GM21526 (cell line): ENCODE data around the gene UNC13D.
A peak's percentile ranks its signal among the peaks of the same experiment; 100 is the strongest.
"Not testable (repeated sequence)": the region's sequence is repeated elsewhere in the genome, so short reads cannot be mapped to it uniquely, and the experiment has no call there.

Source experiments
- ATAC-seq: cut with Tn5 transposase; IDR thresholded peaks from one replicate; pipeline ENCODE4 v1.9.1; 2021; ENCODE audit warnings: moderate library complexity; ENCODE audit not compliant: unreplicated experiment, low FRiP score

UNC13D gene

GRCh38 chr17:75808549-75808904 is 35.7 kb downstream of the UNC13D start:
- ATAC-seq = no peak

- no peak for ATAC-seq
Observed at GRCh38 chr17:75807861-75808260, 36.3 kb downstream of the UNC13D start.

GRCh38 chr17:75806822-75807500 is 37.2 kb downstream of the UNC13D start:
- no peak for ATAC-seq

DNA sequence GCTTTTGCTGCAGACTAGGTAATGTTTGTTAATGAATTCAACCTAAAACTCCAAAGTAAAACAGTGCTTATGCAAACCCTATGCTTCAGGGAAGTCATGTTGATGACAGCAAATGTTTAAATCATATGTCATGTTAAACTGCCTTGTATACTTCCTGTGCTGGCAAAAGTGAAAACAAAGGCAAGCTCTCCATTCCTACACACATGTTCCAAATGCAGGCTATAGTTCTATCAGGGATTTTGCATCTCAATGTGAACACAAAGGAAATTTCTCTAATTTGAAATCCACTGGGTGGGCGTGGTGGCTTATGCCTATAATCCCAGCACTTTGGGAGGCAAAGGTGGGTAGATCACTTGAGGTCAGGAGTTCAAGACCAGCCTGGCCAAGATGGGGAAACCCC is 40.3 kb downstream of the UNC13D start:
- ATAC-seq = no peak

DNA sequence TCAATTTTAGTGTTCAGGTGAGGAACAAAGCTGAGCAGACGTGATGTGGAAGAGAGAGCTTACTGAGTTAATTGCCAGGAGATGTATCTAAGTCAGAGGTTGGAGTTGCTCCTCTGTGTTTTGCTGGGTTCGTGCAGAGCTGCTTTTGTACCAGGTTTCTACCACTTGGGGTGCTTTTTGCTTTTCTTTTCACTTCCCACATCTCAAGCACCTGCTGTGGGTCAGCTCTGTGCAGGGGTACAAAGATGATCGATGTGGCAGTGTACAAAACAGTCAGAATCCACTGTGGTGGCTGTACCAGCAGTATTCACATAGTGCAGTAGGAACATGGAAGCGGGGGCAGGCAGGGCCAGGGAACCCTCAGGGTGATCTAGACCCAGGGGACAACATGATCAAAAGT is 44.8 kb downstream of the UNC13D start:
- ATAC-seq = no peak

DNA sequence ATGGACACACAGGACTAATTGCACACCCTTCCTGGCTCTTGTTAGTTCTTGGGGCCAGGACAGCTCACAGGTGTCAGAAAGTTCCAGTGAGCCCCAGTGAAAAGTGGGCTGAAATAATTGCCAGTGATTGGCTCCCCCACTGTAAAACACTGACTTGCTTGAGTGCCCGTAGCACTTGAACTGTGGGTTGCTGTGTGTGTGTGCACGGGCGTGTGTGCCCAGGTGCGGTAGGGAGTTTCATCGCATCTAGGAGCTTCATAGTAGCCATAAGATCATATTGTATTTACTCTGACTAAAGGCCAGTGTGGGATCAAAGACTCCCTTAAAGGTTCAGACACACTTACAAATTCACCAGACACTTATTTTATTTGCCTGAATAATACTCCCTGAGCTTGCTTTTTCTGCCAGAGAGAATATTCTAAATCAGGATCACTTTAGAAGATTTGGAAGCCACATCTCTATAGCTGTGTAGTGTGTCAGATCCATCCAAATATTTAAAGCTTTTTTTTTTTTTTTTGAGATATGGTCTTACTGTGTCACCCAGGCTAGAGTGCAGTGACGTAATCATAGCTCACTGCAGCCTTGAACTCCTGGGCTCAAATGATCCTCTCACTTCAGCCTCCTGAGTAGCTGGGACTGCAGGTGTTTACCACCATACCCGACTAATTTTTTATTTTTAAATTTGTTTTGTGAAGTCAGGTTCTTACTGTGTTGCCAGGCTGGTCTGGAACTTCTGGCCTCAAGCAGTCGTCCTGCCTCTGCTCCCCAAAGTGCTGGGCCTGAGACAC is 48.2 kb downstream of the UNC13D start:
- ATAC-seq = no peak

DNA sequence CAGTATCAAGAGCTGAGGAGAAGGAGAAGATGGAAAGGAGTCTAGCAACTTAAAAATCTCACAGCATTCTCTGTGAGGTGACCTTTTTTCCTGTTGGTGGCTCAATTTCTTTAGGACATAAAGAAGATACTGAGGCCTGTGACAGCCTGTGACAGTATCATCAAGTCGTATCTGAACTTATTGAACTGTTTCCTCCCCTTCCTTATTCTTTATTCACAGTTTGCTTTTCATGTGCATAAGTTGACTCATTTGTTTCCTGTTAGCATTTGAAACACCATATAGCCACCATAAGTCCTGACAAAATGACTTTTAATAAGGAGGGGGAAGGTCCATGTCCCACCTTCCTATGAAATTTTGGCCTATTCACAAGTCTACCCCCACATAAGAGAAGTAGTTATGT is 50.7 kb downstream of the UNC13D start:
- ATAC-seq = no peak

DNA sequence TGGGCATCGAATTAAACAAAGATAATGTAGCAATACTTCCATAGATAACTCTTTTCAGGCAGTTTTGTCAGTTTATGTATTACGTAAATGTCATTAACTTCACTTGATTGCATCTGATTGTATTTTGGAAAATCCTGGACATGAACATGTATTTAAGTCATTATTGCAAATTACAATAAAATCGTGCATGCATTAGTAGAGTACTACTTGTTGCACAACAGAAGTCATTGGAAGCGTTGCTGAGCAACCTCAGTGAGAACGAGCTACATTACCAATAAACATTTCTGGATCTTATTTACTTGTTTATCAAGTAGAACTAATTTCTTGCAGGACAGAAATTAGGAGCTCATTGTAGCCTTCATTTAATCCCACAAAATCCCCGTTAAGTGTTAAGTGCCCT is 53.0 kb downstream of the UNC13D start:
- no peak for ATAC-seq

DNA sequence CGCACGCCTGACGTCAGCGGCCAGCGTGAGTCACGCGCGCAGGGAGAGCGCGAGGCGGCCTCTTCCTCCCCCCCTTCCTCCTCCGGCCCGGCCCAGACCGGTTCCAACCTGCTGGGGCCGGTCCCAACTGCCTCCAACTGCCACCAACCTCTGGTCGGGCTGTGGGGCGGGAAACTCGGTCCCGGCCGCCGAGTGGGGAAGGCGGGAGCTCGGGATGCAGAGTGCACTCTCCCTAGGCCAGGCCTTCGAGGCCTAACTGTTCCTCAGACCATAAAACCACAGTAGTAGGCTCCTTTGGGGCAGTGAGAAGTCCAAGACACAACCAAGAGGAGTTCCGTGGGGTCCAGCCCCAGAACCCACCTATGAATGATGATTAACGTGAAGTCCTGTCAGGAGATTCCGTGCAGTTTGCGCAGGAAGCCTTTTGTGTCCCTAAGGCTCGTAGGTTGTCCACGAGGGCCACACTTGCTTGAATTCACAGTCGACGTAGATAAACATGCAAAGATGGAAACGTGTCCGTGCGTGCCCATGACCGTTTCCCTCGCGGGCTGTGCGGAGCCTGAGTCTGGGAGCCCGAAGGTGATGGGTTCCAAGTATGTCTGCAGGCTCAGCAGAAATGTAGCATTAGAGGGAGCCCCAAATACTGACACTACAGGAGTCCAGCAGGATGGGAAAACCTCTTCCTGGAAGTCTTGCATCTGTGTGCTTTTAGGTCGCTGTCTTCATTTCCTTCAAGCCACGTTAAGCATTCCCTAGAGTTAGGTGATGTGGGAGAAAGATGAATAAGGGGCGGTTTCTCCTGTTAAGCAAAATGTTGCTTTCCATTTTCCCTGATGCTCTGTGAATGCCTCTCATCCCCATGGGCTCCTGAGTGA is 59.0 kb downstream of the UNC13D start:
- ATAC-seq = peak; percentile 39

DNA sequence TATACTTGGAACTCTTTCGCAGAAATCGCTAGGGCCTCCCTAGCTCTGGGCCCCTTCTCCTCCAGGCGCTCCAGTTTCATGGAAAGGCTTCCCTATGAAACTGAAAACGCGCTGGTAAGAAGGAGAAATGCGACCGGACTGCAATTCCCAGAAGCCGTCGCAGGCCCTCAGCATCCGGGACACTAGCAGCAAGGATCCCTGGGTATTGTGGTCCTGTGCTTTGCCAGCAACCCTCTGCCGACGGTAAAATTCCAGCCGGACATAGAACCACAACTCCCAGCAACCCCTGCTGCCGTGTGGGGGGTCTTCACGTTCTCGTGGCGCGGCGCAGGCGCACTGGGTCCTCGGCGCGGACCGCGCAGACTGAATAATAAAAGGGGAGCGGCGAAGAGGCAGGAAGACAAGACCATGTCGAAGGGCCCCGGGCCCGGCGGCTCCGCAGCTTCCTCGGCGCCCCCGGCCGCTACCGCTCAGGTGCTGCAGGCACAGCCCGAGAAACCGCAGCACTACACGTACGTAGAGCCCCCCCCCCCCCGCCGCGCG is 59.7 kb downstream of the UNC13D start, which contains the start of gene UNK:
TSS of gene UNK (plus strand) at position 334 of the 543 bp plus-strand sequence. CDS start at position 409, 75 bp downstream.
- ATAC-seq = peak; percentile 49

GRCh38 chr17:75783803-75784472 is 60.3 kb downstream of the UNC13D start:
- ATAC-seq = peak; percentile 3

DNA sequence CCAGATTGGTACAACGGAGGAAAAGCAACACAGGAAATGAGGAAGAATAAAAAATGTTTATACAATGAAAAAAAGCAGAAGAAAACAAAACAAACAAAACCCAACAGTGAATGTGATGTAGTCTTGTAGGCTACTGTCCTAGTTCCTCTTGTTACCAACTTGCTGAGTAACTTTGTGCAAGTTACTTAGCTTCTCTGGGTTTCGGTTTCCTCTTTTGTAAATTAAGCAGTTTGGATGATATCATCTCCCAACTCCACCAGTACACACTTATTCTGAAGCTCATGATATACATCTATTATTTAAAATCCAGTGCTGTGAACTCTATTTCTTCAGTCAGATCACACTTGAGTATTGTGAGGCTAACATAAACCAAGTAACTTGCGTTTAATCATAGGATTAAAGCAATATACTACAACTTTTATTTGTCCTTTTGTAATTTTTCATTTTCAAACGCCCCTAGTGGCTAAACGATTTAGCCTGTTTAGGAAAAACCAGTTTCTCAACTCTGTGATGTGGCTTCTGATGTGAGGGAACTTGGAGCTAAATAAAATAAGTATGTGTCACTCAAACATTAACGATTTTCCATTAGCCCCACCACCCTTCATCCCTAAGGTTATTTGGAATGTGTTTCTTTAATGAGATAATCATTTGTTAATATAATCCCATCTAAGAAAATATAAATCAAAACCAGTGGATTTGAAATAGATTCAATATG is 61.0 kb downstream of the UNC13D start:
- ATAC-seq = no peak

GRCh38 chr17:75779987-75780889 is 64.0 kb downstream of the UNC13D start:
- ATAC-seq = no peak

DNA sequence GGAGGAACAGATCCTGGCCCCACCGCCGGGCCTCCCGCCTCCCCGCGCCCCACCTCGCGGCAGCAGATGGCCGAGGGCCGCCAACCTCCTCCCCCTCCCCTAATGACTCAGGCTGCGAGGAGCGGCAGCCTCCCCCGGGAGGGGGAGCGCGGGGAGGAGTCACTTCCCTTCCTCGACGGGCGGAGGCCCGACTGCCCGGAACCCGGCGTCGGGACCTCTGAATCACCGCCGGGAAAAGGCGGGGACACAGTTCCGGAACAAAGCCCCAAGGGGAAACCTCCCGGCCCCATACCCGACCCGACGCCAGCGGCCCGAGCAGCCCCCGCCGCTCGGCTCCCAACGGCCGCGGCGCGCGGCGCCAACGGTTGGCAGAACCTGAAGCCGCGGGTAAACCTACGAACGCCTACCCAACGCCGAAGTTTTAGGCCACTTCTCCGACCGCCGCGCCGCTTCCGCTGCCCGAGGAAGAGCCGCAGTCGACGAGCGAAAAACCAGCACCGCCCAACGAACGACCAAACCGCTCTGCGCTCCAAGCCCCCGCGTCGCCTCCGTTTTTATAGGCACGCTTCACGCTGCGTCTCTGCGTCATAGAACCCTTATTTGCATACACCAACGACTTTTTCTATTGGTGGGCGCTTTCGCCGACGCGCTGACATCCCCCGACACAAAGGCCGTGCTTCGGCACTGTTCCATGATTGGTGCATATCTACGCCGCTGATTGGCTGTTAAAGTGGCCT is 64.8 kb downstream of the UNC13D start:
- ATAC-seq = peak; percentile 53

GRCh38 chr17:75778861-75779249 is 65.3 kb downstream of the UNC13D start:
- ATAC-seq = no peak

GRCh38 chr17:75778066-75778860 is 65.9 kb downstream of the UNC13D start:
- not testable (repeated sequence) for ATAC-seq

GRCh38 chr17:75777296-75777922 is 66.8 kb downstream of the UNC13D start:
- ATAC-seq = no peak
